Gastrocnemius medialis (tissue), 4 donors: Measurements from ENCODE around the gene TMEM150B. TPM values are rescaled to one million over a fixed set of nuclear protein-coding genes. Genes with fewer than 3 reads are reported as not detected.

Experiments used
- ATAC-seq, 2 donors: fragments of 150-250 bp; one replicate each; pipeline ENCODE4 v1.9.1; 2016
- DNase-seq, 2 donors: peaks; one replicate each; pipeline ENCODE4 v3.0.0-alpha.2; 2019
- H3K27ac ChIP-seq, 4 donors: fragments of 200-600 bp; sonication (generic); 1 replicate in 1 of 4; 2 replicates in 3 of 4; pipeline ENCODE4 v1.5.1; 2016 to 2018; ENCODE audit warnings: mild to moderate bottlenecking in 2 of 4, moderate library complexity in 1 of 4
- H3K27me3 ChIP-seq, 3 donors: fragments of 200-600 bp; sonication (generic) in 2 of 3; 1 replicate in 1 of 3; 2 replicates in 2 of 3; pipeline versions ENCODE4 v1.5.1 to v1.6.0; 2016 to 2019; ENCODE audit warnings: mild to moderate bottlenecking in 1 of 3, moderate library complexity in 1 of 3
- H3K36me3 ChIP-seq, 2 donors: fragments of 200-600 bp; sonication (generic) in 1 of 2; one replicate each; pipeline ENCODE4 v1.5.1; 2017 to 2018
- H3K4me1 ChIP-seq, 2 donors: fragments of 200-600 bp; sonication (generic) in 1 of 2; one replicate each; pipeline ENCODE4 v1.5.1; 2016 to 2017; ENCODE audit warnings: mild to moderate bottlenecking in 2 of 2
- H3K4me3 ChIP-seq, 4 donors: fragments of 200-600 bp; sonication (generic) in 3 of 4; 1 replicate in 1 of 4; 2 replicates in 3 of 4; pipeline ENCODE4 v1.5.1; 2016 to 2019; ENCODE audit warnings: mild to moderate bottlenecking in 2 of 4
- H3K9me3 ChIP-seq, 3 donors: fragments of 200-600 bp; sonication (generic) in 2 of 3; 1 replicate in 1 of 3; 2 replicates in 2 of 3; pipeline ENCODE4 v1.5.1; 2016 to 2019
- CTCF ChIP-seq, 5 experiments: fragments of 450-650 bp in 3 of 5; fragments of 200-600 bp in 2 of 5; sonication (generic) in 2 of 5; IDR thresholded peaks in 4 of 5; conservative IDR thresholded peaks in 1 of 5; 1 replicate in 4 of 5; 2 replicates in 1 of 5; pipeline ENCODE4 v1.5.1; 2016 to 2019; ENCODE audit warnings: antibody characterized with exemption in 5 of 5, mild to moderate bottlenecking in 3 of 5, moderate library complexity in 3 of 5
- POLR2A ChIP-seq, 2 donors: fragments of 450-650 bp; IDR thresholded peaks; one replicate each; pipeline ENCODE4 v1.6.1; 2017; ENCODE audit warnings: antibody characterized with exemption in 2 of 2, mild to moderate bottlenecking in 2 of 2, moderate library complexity in 2 of 2
- in situ Hi-C, 4 donors: fragments of 200-750 bp; cut with MboI; loops; one replicate each; pipeline versions ENCODE4 v1.15.0 to v1.8.0; 2017; ENCODE audit warnings: low sequenced_read_pairs in 4 of 4
- intact Hi-C: fragments of 100-400 bp; cut with DNase I; formaldehyde crosslinking; loops from one replicate; pipeline ENCODE4 v1.15.1; 2023; ENCODE audit warnings: low total_unique reads
- total RNA-seq, 4 donors: library from RNA; depleted of rRNA; stranded (reverse); fragments of >200 nt; gene quantifications; one replicate each; pipeline versions ENCODE4 v1.1.0 to v1.2.3, GENCODE V29; 2016

TMEM150B gene
- total RNA-seq, 4 donors from 2014 or later, result 0.40 to 3.3 TPM; not detected in 2

GRCh38 chr19:55352549-55353145 is 27.5 kb upstream of the TMEM150B start:
- intact Hi-C loops (no loop called here), in situ Hi-C loops (no loop called here)
- H3K36me3 ChIP-seq, result no peaks in the 10 kb centered on the region
- TF ChIP-seq POLR2A (IDR thresholded peaks at IDR 0.05), result no peak
- no peak for TF ChIP-seq CTCF (IDR thresholded peaks at IDR 0.05 in 4 of 5, conservative IDR thresholded peaks at IDR 0.05 in 1 of 5)
- ATAC-seq (no peak), DNase-seq (no peak)
- H3K27me3 ChIP-seq, result peaks cover 39 to 57% (median 54%) of the 10 kb centered on the region in 3 donors
- peaks cover 0 to 15% of the 10 kb centered on the region in 2 donors for H3K4me1 ChIP-seq
- no peak overlapping the region for H3K4me3 ChIP-seq
- no peak overlapping the region for H3K27ac ChIP-seq
- no peaks in the 10 kb centered on the region for H3K9me3 ChIP-seq

- no peak for TF ChIP-seq CTCF (IDR thresholded peaks at IDR 0.05 in 4 of 5, conservative IDR thresholded peaks at IDR 0.05 in 1 of 5)
- no peak for TF ChIP-seq POLR2A (IDR thresholded peaks at IDR 0.05)
- in situ Hi-C loops, result no loop called here
- Histone ChIP-seq H3K4me1 (peaks cover 0 to 15% of the 10 kb centered on the region in 2 donors), H3K4me3 (no peak overlapping the region), H3K9me3 (no peaks in the 10 kb centered on the region), H3K27ac (no peak overlapping the region), H3K27me3 (peaks cover 39 to 57% (median 54%) of the 10 kb centered on the region in 3 donors), H3K36me3 (no peaks in the 10 kb centered on the region)
- no peak for ATAC-seq
- intact Hi-C loops, result no loop called here
- DNase-seq, result no peak
Observed at GRCh38 chr19:55352040-55352439, 26.9 kb upstream of the TMEM150B start.

GRCh38 chr19:55350620-55351315 is 25.6 kb upstream of the TMEM150B start:
- in situ Hi-C loops (no loop called here), intact Hi-C loops (no loop called here)
- H3K27me3 ChIP-seq, result peaks cover 39 to 52% (median 46%) of the 10 kb centered on the region in 3 donors
- DNase-seq (no peak), ATAC-seq (no peak)
- H3K27ac ChIP-seq, result no peak overlapping the region
- H3K4me3 ChIP-seq, result no peak overlapping the region
- peaks cover 0 to 15% of the 10 kb centered on the region in 2 donors for H3K4me1 ChIP-seq
- no peaks in the 10 kb centered on the region for H3K9me3 ChIP-seq
- TF ChIP-seq POLR2A (IDR thresholded peaks at IDR 0.05) (no peak), CTCF (IDR thresholded peaks at IDR 0.05 in 4 of 5, conservative IDR thresholded peaks at IDR 0.05 in 1 of 5) (no peak)
- no peaks in the 10 kb centered on the region for H3K36me3 ChIP-seq

- in situ Hi-C loops, result no loop called here
- H3K27me3 ChIP-seq, result peaks cover 23 to 32% (median 24%) of the 10 kb centered on the region in 3 donors
- no peak overlapping the region for H3K4me3 ChIP-seq
- TF ChIP-seq CTCF (IDR thresholded peaks at IDR 0.05 in 4 of 5, conservative IDR thresholded peaks at IDR 0.05 in 1 of 5) (no peak), POLR2A (IDR thresholded peaks at IDR 0.05) (no peak)
- intact Hi-C loops, result no loop called here
- ATAC-seq (no peak), DNase-seq (no peak)
- H3K4me1 ChIP-seq, result peaks cover 0 to 5% of the 10 kb centered on the region in 2 donors
- H3K27ac ChIP-seq, result no peak overlapping the region
- H3K36me3 ChIP-seq, result peaks cover 0 to 4% of the 10 kb centered on the region in 2 donors
- no peaks in the 10 kb centered on the region for H3K9me3 ChIP-seq
Observed at GRCh38 chr19:55348317-55349034, 23.3 kb upstream of the TMEM150B start.
